K562 (cell line): ENCODE measurements around the gene HPN. TPM values are rescaled to one million over a fixed set of nuclear protein-coding genes. Genes with fewer than 3 reads are reported as not detected.
"Not testable (repeated sequence)": the region's sequence is repeated elsewhere in the genome, so short reads cannot be mapped to it uniquely, and the experiment has no call there.

ENCODE experiments used
- ATAC-seq: fragments of 200-7000 bp; cut with Tn5 transposase; 3 replicates; pipeline ENCODE4 v1.9.1; 2020; ENCODE audit warnings: moderate library complexity
- BruUV-seq: library from RNA; stranded (reverse); fragments of 400-500 nt; replicated peaks from 2 replicates; lab custom pipeline; 2021; lab: Mats Ljungman, UMichigan
- CTCF ChIA-PET: fragments of 300-600 bp; formaldehyde crosslinking; extraction: SDS; loops from one replicate; lab custom pipeline; 2021; ENCODE audit warnings: low intra/inter-chr PET ratio; lab: Yijun Ruan, JAX
- POLR2A ChIA-PET: fragments of 300-600, 350-650 bp; sonication (Branson Sonifier 250); formaldehyde crosslinking; extraction: SDS; loops from one replicate; lab custom pipeline; 2021; ENCODE audit warnings: antibody characterized with exemption, inconsistent platforms; lab: Yijun Ruan, JAX
- DNase-seq, 4 experiments: peaks; one replicate each; pipeline versions ENCODE4 v3.0.0 to v3.0.0-alpha.2; 2011 to 2018; ENCODE audit warnings: low spot score in 3 of 4, mixed read lengths in 3 of 4; ENCODE audit errors: extremely low read depth in 1 of 4
- FAIRE-seq: peaks from 2 replicates; lab custom pipeline; 2011; peaks lifted over from hg19 to GRCh38; lab: Jason Lieb, UNC
- H2AFZ ChIP-seq: 2 replicates; pipeline ENCODE4 v1.6.0; 2011; ENCODE audit warnings: low read depth, low read length, control low read depth, inconsistent platforms
- H3K27ac ChIP-seq: fragments of 200-600 bp; 3 replicates; pipeline ENCODE4 v1.8.0; 2011; ENCODE audit warnings: low read depth, mild to moderate bottlenecking, control low read depth, inconsistent platforms, low read length, moderate library complexity, mixed read lengths; ENCODE audit errors: extremely low read depth
- H3K27me3 ChIP-seq, 2 experiments: fragments of 300-600 bp in 1 of 2; 2 replicates in 1 of 2; 3 replicates in 1 of 2; pipeline versions ENCODE4 v1.6.0 to v1.8.0; 2011; ENCODE audit warnings: inconsistent platforms in 2 of 2, low read length in 2 of 2, mild to moderate bottlenecking in 1 of 2, mixed read lengths in 1 of 2, moderate library complexity in 1 of 2; ENCODE audit not compliant: control insufficient read depth in 2 of 2, insufficient read depth in 2 of 2
- H3K36me3 ChIP-seq: fragments of 300-600 bp; 3 replicates; pipeline ENCODE4 v1.8.0; 2011; ENCODE audit warnings: mild to moderate bottlenecking, low read length, inconsistent platforms; ENCODE audit not compliant: control insufficient read depth, insufficient read depth
- H3K4me1 ChIP-seq, 2 experiments: fragments of 200-600 bp in 1 of 2; replicated peaks in 1 of 2; 2 replicates in 1 of 2; 3 replicates in 1 of 2; pipeline versions ENCODE4 v1.5.1 to v1.8.0; 2011; ENCODE audit warnings: inconsistent platforms in 2 of 2, low read length in 2 of 2, mild to moderate bottlenecking in 1 of 2, mixed read lengths in 1 of 2, moderate library complexity in 1 of 2; ENCODE audit not compliant: control insufficient read depth in 2 of 2, insufficient read depth in 2 of 2
- H3K4me2 ChIP-seq: 2 replicates; pipeline ENCODE4 v1.6.1; 2011; ENCODE audit warnings: low read length, control low read depth, inconsistent platforms, mixed read lengths; ENCODE audit not compliant: insufficient read depth
- H3K4me3 ChIP-seq: fragments of 200-600 bp; sonication (generic), shearing (Covaris generic); 2 replicates; pipeline ENCODE4 v1.5.1; 2016; ENCODE audit warnings: control low read depth, inconsistent platforms
- H3K79me2 ChIP-seq: fragments of 200-600 bp; 3 replicates; pipeline ENCODE4 v1.8.0; 2011; ENCODE audit warnings: low read length, inconsistent platforms; ENCODE audit not compliant: control insufficient read depth, insufficient read depth
- H3K9ac ChIP-seq, 2 experiments: 2 replicates each; pipeline versions ENCODE4 v1.6.0 to v1.6.1; 2011; ENCODE audit warnings: low read depth in 2 of 2, low read length in 2 of 2, control low read depth in 1 of 2, inconsistent platforms in 1 of 2, mild to moderate bottlenecking in 1 of 2, mixed read lengths in 1 of 2; ENCODE audit not compliant: insufficient read depth in 1 of 2
- H3K9me1 ChIP-seq: one replicate; pipeline ENCODE4 v1.6.0; 2011; ENCODE audit warnings: inconsistent platforms, mild to moderate bottlenecking, low read length, moderate library complexity; ENCODE audit not compliant: control insufficient read depth, insufficient read depth
- H3K9me3 ChIP-seq: replicated peaks from 2 replicates; pipeline ENCODE4 v1.5.1; 2011; ENCODE audit warnings: low read depth, low read length, inconsistent platforms; ENCODE audit not compliant: control insufficient read depth, insufficient read depth
- H4K20me1 ChIP-seq: replicated peaks from 2 replicates; pipeline ENCODE4 v1.6.1; 2011; ENCODE audit warnings: low read length, inconsistent platforms, mixed read lengths; ENCODE audit not compliant: control insufficient read depth, insufficient read depth
- FIP1L1 ChIP-seq: fragments of 200-400 bp; formaldehyde crosslinking; IDR thresholded peaks from 2 replicates; pipeline ENCODE4 v1.6.1; 2018; ENCODE audit warnings: mild to moderate bottlenecking, low read depth, low read length; ENCODE audit not compliant: poor library complexity, severe bottlenecking
- HNRNPL ChIP-seq: fragments of 200-400 bp; formaldehyde crosslinking; IDR thresholded peaks from 2 replicates; pipeline ENCODE4 v1.6.1; 2017; ENCODE audit warnings: low read depth, mild to moderate bottlenecking, low read length
- PHB2 ChIP-seq: fragments of 450-650 bp; IDR thresholded peaks from 2 replicates; pipeline ENCODE4 v1.6.1; 2017; ENCODE audit warnings: low read depth
- POLR2G ChIP-seq: fragments of 200-400 bp; formaldehyde crosslinking; IDR thresholded peaks from 2 replicates; pipeline ENCODE4 v1.6.1; 2017; ENCODE audit warnings: low read depth, mild to moderate bottlenecking, antibody characterized with exemption, low read length, moderate library complexity
- ZNF311 ChIP-seq: fragments of 250-450 bp; sonication (Bioruptor Pico); IDR thresholded peaks from 2 replicates; pipeline ENCODE4 v1.4.0; 2020; ENCODE audit warnings: mild to moderate bottlenecking, moderate library complexity
- WGBS: fragments of 100-300 bp; shearing (Covaris generic); methylation state at CpG from one replicate; pipeline ENCODE4 v1.1.6; 2016; ENCODE audit warnings: low coverage, mixed read lengths; ENCODE audit not compliant: insufficient coverage; ENCODE audit errors: missing lambda C conversion rate; 5-methylcytosine and 5-hydroxymethylcytosine counted together
- in situ Hi-C: fragments of 300-500 bp; cut with MboI; formaldehyde crosslinking; loops from 4 replicates; pipeline ENCODE4 v1.15.0; 2018; ENCODE audit warnings: inconsistent platforms, mixed read lengths
- intact Hi-C: fragments of 100-400 bp; cut with micrococcal nuclease; formaldehyde crosslinking; loops from 2 replicates; pipeline ENCODE4 v1.14.2; 2022
- polyA plus RNA-seq, 8 experiments: library from polyadenylated mRNA; depleted of rRNA in 4 of 8; stranded (reverse) in 5 of 8; unstranded in 3 of 8; fragments of >200 nt; fragmentation: Nextera tagmentation in 2 of 8; fragmentation: Illumina TruSeq in 1 of 8; extraction: Ambion mirVana in 2 of 8; extraction: Trizol in 1 of 8; gene quantifications; 2 replicates each; pipeline versions ENCODE4 v1.2.1 to v1.2.3, GENCODE V29; 2011 to 2014; ENCODE audit warnings: inconsistent platforms in 1 of 8, missing spikeins in 1 of 8
- total RNA-seq, 7 experiments: library from RNA; depleted of rRNA in 6 of 7; stranded (reverse); fragments of >200 nt in 6 of 7; fragmentation: Illumina TruSeq in 2 of 7; extraction: Trizol in 2 of 7; gene quantifications; 2 replicates each; pipeline versions ENCODE4 v1.2.1 to v1.2.3, GENCODE V29; 2011 to 2021; ENCODE audit warnings: low replicate concordance in 1 of 7

Gene HPN
- total and polyA plus RNA-seq, 9 of the 15 experiments (the other 6 are each of a cell fraction or from before 2014, with no cell fraction given): 0.10 to 0.20 TPM; not detected in 7

- TF ChIP-seq ZNF311: no peak
- no peak for TF ChIP-seq FIP1L1
- no peak for TF ChIP-seq PHB2
- TF ChIP-seq, all 486 proteins: peak for 0
Observed at GRCh38 chr19:35006999-35007365, 34.5 kb upstream of the HPN start (continued).

- H2AFZ ChIP-seq, ATAC-seq, CTCF ChIA-PET, H3K4me3 ChIP-seq, intact Hi-C loops, H3K27me3 ChIP-seq, H3K4me2 ChIP-seq, in situ Hi-C loops, BruUV-seq, H3K9me1 ChIP-seq, DNase-seq, H4K20me1 ChIP-seq, H3K27ac ChIP-seq, H3K9me3 ChIP-seq, POLR2A ChIA-PET, H3K9ac ChIP-seq, FAIRE-seq: not testable (repeated sequence)
- H3K79me2 ChIP-seq: peaks cover 43% of the 10 kb centered on the region
- H3K4me1 ChIP-seq: peaks cover 14 to 41% of the 10 kb centered on the region in 2 experiments
- WGBS: 100% methylated on average over 8 of the region's 8 CpGs
- H3K36me3 ChIP-seq: peaks cover 79% of the 10 kb centered on the region
Observed at GRCh38 chr19:35007427-35007826, 34.1 kb upstream of the HPN start.

DNA sequence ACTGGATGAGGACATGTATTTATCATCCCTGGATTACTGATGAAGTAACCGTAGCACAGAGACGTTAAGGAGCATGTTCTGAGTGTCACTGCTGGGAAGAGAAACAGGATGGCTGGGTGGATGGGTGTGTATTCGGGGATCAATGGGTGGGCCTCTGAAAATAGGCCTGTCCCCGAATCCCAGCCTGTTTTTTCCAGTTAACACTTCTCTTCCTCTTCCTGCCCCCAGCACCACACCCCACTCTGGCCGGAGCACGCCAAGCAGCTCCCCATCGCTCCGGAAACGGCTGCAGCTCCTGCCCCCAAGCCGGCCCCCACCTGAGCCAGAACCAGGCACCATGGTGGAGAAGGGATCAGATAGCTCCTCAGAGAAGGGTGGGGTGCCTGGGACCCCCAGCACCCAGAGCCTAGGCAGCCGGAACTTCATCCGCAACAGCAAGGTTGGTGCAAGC lies 32.6 kb upstream of the HPN start:
- H3K4me1 ChIP-seq: peaks cover under 1 to 35% of the 10 kb centered on the region in 2 experiments; a peak in 3 of 5 replicates

More for the DNA sequence above, 32.6 kb upstream of the HPN start:
- no peak overlapping the region for H3K4me2 ChIP-seq
- no peak overlapping the region for H3K4me3 ChIP-seq
- ATAC-seq (no peak), FAIRE-seq (no peak), DNase-seq (no peak)
- H3K27me3 ChIP-seq: no peaks in the 10 kb centered on the region
- no TSS peak for BruUV-seq
- ChIA-PET CTCF (no interaction called here), POLR2A (interaction anchor here (0.6 kb wide), 1 partner anchor 501 kb away, joined by 3 read pairs; no protein-coding TSS in a partner anchor)
- H3K27ac ChIP-seq: no peak overlapping the region
- no peak overlapping the region for H2AFZ ChIP-seq
- WGBS: 89% methylated on average over 12 of the region's 12 CpGs
- intact Hi-C loops (no loop called here), in situ Hi-C loops (no loop called here)
- peaks cover 29% of the 10 kb centered on the region for H3K79me2 ChIP-seq
- TF ChIP-seq HNRNPL: no peak
- peak; percentile 51 for TF ChIP-seq POLR2G
- peaks cover 4% of the 10 kb centered on the region for H3K9me1 ChIP-seq
- H4K20me1 ChIP-seq: no peaks in the 10 kb centered on the region; the same call in 1 of the 2 replicates
- peaks cover 79% of the 10 kb centered on the region for H3K36me3 ChIP-seq
- no peak overlapping the region for H3K9ac ChIP-seq
- no peaks in the 10 kb centered on the region for H3K9me3 ChIP-seq
